DMS153 treated with DMSO at 0.1 percent for 48 hours (cell line): Measurements from ENCODE around the gene NCEH1.
"Not testable (repeated sequence)": the region's sequence is repeated elsewhere in the genome, so short reads cannot be mapped to it uniquely, and the experiment has no call there.

ENCODE experiments used
- DNase-seq: peaks from one replicate; lab custom pipeline; 2025; ENCODE audit not compliant: unreplicated experiment; lab: John Stamatoyannopoulos, UW

The NCEH1 gene

DNA sequence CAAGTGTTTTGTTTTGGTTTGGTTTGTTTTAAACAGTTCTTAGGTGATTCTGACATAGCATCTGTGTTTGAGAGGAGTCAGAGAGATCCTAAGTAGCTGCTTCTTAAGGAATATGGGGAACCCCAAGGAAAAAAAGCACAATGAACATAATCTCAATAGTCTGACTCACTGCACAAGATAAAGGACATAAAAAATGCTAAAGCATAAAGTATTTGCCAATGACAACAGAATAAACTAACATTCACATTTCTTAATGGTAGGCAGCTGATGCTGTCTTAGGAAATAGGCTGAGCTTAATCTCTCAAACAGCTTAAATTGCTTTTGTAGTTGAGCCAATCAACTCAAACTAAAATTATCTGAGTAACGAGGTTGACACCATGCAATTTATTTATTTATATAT lies 2.9 kb downstream of the NCEH1 start:
- DNase-seq, result no peak

DNA sequence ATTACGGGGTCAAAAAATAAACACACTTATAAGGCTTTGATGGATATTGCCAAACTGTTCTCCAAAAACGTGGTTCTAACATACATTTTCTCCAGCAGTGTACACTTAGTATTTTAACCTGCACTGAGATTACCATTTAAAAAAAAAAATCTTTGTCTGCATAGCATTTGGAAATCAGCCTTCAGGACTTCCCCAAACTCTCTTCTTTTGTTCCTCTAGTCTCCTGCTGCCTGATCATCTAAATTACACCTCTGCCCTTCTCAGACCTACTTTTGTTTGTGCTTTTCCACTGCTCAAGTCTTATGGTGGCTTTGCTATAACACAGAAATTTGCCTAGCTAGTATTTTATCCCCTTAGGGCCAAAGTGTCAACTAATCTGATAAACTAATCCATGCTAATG lies 3.8 kb downstream of the NCEH1 start:
- DNase-seq, result no peak

DNA sequence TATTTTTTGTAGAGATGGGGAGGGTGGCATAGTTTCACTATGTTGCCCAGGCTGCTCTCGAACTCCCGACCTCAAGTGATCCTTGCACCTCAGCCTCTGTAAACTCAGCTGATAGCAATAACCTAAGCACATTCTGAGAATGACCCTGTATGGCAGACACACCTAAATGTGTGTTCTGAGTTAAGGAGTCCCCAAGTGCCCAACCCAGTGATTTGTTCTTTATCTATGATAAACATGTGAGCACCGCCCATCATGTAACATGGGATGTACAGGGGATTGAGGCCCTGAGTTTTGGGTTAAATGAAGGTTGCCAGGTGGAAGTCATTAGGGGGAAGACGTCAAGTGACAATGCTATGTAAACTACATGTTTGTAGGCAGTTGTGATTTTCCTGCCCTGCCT lies 5.7 kb downstream of the NCEH1 start:
- DNase-seq, result no peak

DNA sequence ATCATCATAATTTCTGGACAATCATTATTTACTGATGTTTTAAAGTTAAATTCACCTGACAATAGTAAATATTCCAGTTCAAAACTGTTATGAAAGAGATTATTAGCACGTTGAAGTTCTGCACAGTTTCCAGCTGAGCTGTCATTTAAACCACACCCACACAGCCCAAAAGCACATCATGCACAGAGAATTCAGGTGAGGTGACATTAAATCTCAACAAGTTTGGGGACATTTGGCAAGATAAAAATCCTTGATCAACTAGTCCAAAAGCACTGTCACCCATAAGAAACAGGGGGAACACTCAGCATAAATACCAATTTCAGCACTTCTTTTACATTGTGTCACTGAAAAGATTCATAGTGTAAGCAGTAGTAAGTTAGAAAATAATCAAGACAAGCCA lies 6.9 kb downstream of the NCEH1 start:
- DNase-seq, result no peak

DNA sequence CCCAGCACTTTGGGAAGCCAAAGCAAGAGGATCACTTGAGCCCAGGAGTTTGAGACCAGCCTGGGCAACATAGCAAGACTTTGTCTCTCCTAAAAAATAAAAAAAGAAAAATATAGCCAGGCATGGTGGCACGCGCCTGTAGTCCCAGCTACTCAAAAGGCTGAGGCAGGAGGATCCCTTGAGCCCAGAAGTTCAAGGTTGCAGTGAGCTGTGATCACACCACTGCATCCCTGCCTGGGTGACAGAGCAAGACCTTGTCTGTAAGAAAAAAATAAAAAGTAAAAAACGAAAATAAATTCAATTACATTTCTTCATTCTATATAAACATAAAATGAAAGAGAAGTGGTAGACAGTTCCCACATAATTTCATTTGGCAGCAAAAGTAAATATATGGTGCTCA lies 8.1 kb downstream of the NCEH1 start:
- not testable (repeated sequence) for DNase-seq

DNA sequence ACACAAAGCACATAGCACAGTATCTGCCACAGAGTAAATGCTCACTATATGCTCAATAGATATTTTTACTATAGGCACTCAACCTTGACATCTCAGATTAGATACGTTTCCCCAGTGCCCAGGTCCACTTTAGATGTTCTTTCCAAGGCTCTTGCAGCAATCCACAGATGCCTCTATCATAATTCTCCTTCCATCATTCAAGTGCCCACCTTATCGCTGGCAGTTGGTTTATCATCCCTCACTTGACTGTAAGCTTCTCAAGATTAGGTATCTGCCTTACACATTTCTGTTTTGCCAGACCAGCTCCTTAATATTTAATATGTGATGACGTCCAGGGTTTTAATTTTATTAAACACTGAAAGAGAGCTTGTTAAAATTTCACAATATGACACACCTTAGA lies 8.6 kb downstream of the NCEH1 start:
- DNase-seq, result no peak

DNA sequence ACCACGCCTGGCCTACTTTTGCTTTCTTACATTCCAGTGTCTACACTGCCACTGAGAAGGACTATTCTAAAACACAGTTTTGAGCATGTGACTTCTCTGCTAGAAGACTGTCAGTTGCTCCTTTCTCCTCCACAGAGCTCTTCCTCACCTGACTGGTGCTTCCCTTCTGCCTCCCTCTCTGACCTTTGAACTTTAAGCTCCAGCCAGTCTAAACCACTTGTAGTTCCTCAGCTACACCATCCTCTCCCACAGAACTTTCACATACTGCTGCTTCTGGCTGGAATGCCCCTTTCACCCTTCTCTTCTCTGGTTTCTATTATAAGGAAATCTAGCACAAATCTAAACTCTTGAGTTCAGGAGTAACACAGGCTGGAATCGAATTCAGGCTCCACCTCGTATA lies 9.1 kb downstream of the NCEH1 start:
- DNase-seq, result no peak

DNA sequence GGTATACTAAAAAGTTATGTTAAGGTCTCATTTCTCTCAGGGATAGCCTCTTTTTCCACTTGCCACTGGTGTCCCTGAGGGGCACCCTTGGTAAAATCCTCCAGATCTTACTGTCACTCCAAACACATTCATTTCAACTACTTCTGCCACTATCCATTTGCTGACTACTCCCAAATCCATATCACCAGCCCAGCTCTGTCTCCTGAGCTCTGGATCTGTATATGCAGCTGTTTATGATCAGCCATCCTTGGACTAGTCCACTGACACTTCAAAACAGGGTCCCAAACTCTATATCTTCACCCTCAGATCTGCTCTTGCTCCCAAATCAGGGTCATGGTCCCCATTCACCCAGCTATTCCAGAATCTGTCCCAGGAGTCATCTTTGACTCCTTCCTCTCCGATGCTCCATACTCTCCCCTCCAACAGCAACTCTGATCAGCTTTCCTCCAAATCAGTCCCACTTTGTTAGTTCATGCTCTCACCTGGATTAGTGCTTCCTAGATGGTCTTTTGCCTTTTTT lies 9.9 kb downstream of the NCEH1 start:
- DNase-seq, result no peak

DNA sequence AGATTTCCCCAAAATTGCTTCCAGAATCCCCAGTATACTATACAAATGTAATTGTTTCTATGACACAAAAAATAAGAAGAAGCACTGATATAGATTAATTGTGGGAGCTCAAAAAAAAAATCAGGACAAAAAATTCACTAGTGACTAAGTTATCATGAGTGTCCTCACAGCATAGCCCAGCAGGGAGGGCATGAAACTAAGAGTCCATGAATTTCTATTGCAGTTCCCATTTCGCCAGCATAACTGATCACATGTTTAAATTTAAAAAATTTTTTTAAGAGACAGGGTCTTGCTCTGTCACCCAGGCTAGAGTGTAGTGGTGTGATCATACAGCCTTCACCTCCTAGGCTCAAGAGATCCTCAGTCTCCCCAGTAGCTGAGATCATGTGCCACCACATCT lies 10.6 kb downstream of the NCEH1 start:
- DNase-seq, result no peak

DNA sequence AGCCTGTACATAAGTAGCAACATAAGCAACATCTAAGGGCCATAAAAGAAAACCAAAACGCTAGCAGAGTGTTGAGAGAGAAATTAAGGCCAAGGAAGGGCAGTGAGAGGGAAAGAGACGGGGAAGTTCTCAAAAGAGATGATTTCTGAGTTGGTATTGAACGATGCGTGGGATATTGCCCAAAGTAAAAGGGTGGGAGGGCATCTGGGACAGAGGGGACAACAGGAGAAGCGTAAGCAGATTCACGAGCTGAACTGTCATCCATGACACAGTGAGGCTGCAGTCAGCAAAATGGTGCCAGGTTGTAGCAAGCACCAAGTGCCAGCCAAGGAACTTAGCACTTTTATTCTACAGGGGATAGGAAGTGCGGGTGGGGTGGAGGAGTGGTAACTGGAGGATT lies 11.8 kb downstream of the NCEH1 start:
- no peak for DNase-seq

DNA sequence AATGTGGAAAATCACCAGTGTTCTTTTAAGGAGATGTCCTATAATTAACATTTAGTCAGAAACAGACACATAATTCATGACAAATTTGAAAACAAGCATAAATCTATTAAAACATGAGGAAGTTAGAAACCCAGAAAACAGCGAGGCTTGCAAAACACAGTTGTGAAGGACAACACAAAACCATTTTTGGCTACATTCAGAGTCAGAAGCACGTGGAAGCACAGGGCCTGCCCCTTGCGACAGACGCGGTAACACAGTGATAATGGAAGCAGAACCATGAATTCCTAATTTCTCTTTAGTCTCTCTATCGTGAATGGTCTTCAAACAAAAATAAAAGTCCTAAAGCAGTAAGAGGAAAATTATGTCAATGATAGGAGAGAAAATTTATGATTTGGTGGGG lies 12.2 kb downstream of the NCEH1 start:
- no peak for DNase-seq

DNA sequence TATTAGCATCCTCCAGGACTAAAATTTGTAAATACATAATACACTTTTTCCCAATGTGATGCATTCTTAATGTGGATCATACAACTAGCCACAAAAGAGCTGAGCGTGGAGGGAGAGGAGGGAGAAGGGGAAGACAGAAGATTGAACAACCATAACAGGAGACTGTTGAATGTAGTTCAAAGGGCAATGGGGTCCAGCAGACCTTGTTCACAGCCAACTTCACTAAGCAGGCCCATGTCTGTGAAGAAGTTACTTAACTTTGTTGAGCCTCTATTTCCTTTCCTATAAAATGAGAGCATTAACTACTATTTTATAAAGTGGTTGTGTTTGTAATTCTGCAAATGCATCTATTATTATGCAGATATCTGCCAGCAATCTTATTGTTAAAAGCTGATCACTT lies 13.3 kb downstream of the NCEH1 start:
- DNase-seq, result no peak

DNA sequence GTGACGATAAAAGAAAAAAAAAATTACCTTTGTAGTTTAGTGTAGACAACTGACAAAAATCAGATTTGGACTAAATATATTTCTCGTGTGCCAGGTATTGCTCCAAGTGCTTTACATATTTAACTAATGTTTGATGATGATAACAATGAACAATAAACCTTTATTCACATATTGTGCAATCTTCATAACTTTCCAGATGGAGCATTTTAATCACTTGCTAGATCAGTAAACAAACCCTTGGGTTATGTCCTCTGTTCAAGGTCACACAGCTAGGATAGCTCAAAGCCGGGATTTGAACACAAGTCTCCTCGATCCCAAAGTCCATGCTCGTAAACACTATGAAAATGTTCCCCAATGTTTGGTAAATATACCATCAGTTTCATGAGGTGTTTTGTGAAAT lies 14.5 kb downstream of the NCEH1 start:
- DNase-seq, result no peak

DNA sequence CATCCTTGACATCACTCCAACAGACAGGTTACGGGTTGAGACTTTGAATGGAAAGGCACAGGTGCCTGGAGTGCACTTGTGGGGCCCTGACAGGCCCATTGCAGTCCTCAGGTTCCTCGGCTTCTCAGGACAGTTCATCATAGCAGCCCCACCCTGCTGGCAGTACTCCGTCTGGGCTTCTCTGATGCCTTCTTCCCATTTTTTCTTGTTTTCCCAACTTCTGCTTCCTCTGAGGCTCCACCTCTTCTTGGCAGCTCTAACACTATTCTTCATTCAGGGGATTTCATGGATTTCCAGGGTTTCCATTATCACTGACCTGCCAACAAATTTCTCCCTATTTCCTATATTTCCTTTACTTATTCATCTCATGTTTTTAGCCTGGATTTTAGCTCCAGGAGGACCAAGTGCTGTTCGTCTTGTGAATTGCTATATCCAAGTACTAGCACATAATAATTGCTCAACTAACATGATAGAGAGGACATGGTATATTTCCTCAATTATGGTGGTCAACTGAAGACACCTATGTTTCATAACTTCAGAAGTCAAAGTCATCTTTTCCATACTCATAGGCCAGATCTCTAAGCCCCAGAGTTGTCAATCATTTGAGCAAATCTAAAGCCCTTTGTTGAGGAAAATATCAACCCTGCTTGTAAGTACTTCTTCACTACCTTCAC lies 16.2 kb downstream of the NCEH1 start:
- DNase-seq, result no peak

DNA sequence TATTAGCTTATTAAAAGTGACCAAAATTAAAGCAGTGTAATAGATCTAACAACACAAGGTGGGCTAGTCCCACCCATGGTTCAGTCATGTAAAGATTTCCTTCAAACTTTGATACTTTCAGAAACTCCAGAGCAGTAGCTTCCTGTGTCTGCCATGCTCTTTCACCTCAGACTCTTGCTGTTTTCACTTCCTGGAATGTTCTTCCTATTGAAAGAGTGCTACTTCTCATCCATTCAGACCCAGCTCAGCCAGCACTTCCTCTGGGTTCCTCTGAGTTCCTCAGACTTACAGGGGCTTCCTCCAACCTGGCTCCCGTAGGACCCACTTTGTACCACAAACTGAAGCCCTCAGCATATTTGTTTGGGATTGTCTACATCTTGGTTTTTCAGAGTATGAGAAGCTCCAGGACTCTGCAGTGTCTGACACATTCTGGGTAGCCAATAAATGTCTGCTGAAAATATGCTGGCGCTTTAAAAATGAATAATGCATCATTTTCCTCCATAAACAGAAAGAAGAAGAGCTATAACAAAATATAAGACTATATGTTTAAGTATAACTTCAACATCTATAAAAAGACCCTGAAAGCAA lies 18.0 kb downstream of the NCEH1 start:
- no peak for DNase-seq

DNA sequence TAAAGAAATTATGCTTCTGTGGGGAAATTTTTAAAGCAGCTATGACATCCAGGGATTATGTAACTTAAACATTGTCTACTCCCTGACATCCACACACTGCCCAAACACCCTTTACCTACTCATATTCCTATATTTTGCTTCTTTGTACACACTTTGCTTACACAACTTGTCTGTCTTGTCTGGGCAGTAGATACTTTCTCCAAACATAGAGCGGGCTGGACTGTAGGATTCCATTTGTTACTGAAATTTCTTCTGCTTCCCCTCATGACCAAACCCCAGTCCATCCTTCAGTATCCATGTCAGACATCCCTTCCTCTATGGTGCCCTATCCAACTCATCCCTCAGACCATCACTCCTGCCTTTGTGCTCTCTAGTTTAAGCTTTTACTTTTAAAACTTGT lies 19.9 kb downstream of the NCEH1 start:
- no peak for DNase-seq

DNA sequence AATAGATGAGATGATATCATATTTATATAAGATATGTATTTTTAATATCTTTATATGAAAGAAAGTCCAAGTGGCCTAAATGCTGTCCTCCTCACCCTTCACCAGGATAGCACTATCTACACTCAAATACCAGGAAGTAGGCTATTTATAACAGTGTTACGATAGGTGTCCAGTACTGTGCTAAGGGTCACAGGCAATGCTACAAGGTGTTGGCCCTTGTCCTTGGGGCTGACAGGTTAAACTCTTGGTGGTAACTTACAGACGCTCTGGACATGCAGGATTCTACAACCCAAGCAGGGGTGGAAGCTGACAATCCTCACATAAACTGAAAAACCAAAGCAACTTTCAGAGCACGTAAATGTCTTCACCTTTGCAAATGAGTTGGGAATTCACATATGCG lies 22.3 kb downstream of the NCEH1 start:
- DNase-seq, result no peak

DNA sequence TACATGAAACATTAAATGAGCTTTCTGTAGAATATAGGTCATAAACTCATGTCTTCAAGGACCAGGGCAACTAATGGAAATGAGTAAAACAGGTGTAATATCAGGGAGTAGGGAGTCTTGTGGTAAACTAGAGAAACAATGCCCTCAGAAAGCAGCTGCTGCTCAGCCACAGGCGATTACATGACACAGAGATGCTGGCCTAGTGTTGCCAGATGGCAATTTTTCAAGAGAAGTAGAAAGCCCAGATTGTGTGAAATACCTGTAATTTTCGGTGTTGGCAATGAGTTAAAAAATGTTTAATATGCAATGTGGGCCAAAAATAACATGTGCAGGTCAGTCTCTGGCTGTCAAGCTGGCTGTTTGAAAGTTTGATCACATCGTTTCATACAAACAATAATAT lies 23.4 kb downstream of the NCEH1 start:
- DNase-seq, result no peak

DNA sequence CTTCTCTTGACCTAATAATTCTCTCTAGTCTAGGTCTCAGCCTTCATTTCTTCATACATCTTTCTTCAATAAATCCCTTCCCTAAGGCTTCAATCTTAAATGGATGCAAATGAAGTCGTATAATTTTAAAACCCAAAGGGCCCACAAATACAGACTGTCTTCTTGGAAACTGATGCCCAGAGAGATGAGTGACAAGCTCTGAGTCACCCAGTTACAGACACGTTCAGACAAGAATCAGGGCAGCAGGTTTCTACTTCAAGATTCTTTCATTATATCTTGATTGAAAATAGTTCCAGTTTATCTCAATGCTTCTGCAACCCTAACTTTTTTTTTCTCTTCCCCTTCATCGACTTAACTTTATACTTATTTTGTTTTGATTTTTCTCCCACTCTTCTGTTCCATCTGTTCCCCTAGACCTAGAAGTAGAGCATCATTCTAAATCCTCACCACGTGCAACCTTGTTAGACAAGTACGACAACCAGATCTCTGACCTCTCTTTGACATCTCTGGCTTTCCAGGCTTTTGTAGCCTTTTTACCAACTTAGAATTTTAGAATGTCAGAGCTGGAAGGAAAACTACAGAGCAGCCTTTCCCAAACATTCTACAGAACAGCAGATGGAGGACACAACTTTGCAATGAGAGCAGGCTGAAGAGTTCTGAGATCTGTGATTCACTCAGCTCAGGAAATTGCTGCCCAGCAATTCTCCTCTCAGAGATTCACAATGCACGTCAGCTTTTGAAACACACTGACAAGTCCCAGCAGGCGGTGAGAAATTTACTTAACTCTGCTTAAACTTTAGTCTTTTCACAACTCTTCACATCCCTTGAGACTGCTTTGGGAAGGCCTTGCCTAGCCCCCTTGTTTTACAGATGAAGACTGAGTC lies 25.3 kb downstream of the NCEH1 start:
- DNase-seq, result no peak

DNA sequence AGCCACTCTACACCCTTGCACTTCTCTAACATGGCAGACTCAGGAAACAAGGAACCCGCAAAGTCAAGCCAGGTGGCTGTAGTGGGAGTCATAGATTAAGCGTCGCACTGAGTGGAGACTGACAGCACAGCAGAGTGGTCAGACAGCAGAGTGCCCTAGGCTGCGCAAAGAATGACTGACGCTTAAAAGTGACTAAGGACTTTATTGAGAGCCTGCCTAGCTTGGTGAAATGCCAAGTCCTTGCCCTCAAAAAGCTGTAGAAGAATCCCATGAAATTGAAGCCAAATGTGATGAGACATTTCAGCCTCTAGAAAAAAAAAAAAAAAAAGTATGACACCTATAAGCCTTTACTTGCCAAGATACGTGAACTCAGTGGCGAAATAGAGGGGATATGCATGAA lies 30.2 kb downstream of the NCEH1 start:
- no peak for DNase-seq

DNA sequence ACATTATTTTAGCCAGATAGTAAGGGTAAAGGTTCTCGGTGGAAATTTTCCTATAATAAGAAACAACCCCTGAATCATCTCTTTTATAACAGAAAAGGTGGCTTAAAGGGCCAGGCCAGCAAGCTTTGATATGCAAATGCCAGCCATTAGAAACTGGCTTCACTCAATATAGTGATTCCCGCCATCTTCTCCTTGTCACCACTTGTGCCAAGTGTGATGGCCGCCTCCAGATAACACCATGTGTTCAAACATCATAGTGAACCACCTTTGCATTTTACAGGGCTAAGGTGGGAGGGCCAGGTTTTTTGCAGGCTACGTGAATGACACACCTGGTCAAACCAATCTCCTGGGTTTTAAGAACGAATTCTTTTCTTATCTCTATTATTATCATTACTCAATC lies 31.3 kb downstream of the NCEH1 start:
- no peak for DNase-seq

DNA sequence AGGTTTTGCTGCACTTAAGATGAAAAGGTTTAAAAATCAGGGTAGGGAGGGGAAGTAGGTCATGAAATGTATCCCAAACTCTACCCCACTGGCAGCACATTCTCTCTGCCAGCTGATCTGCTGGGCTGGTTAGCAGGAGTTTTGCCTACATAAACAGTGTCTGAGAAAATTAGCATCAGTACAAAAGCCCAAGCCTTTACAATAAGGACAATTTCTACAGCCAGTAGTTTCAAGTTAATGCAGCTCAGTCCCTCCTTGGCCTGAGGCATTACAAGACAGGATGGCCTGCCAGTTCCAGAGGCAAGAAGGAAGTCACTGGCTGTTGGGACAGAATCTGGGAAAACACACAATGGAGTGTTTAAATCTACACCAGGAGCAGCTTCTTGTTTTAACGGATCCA lies 32.8 kb downstream of the NCEH1 start:
- DNase-seq, result no peak
